ENCODE results near the gene CPB2.

The CPB2 gene

GRCh38 chr13:46136688-46137087, 31.9 kb upstream of the CPB2 start:
- Histone ChIP-seq H3K9ac (ENCODE audit: low read length) (no peak overlapping the region), H3K79me2 (ENCODE audit: low read length) (peaks cover 93% of the 10 kb centered on the region), H3K27ac (ENCODE audit: low read length) (peak overlapping the region; percentile 62), H3K27me3 (ENCODE audit: low read depth, low read length) (no peaks in the 10 kb centered on the region), H4K20me1 (ENCODE audit: insufficient read depth, low read length) (peaks cover 97% of the 10 kb centered on the region), H3K4me2 (ENCODE audit: low read length) (no peak overlapping the region), H3K4me3 (ENCODE audit: low read length) (no peak overlapping the region), H2AFZ (ENCODE audit: low read depth, low read length) (no peak overlapping the region), H3K36me3 (replicated peaks; ENCODE audit: low read depth, low read length) (peaks cover 84% of the 10 kb centered on the region), H3K4me1 (ENCODE audit: low read length) (peaks cover 66% of the 10 kb centered on the region), H3K9me3 (ENCODE audit: insufficient read depth, low read length) (no peaks in the 10 kb centered on the region)
- TF ChIP-seq EZH2phosphoT487 (IDR thresholded peaks at IDR 0.05; ENCODE audit: low read depth) = no peak
- TF ChIP-seq CTCF (IDR thresholded peaks at IDR 0.05; ENCODE audit: low read depth, low read length) = no peak

GRCh38 chr13:46134961-46135522, 30.2 kb upstream of the CPB2 start:
- Histone ChIP-seq H3K4me3 (ENCODE audit: low read length) (no peak overlapping the region), H3K4me2 (ENCODE audit: low read length) (peak overlapping the region; percentile 2; the same call in 1 of the 2 replicates), H2AFZ (ENCODE audit: low read depth, low read length) (no peak overlapping the region), H3K4me1 (ENCODE audit: low read length) (peaks cover 51% of the 10 kb centered on the region), H3K9ac (ENCODE audit: low read length) (no peak overlapping the region), H3K36me3 (replicated peaks; ENCODE audit: low read depth, low read length) (peaks cover 87% of the 10 kb centered on the region), H3K27ac (ENCODE audit: low read length) (peak overlapping the region; percentile 62), H4K20me1 (ENCODE audit: insufficient read depth, low read length) (peaks cover 97% of the 10 kb centered on the region), H3K79me2 (ENCODE audit: low read length) (peaks cover 91% of the 10 kb centered on the region), H3K9me3 (ENCODE audit: insufficient read depth, low read length) (no peaks in the 10 kb centered on the region), H3K27me3 (ENCODE audit: low read depth, low read length) (no peaks in the 10 kb centered on the region)
- TF ChIP-seq EZH2phosphoT487 (IDR thresholded peaks at IDR 0.05; ENCODE audit: low read depth) (no peak), CTCF (IDR thresholded peaks at IDR 0.05; ENCODE audit: low read depth, low read length) (no peak)

DNA sequence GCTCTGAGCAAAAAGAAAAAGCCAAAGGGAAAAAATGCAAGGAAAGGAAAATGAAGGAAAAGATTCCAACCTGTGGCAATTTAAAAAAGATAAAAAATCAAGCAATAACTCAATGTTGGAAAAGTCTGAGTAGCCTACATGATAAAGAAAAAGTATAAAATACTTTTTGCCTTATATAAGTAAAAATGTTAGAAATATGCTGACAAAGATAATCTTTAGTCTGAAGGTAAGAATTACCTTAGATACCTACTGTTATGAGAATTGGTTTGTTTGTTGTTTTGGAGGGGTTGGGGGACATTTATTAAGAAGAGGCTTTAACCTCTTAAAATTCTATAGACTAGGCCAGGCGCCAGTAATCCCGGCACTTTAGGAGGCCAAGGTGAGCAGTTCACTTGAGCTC, 29.7 kb upstream of the CPB2 start:
- Histone ChIP-seq H2AFZ (ENCODE audit: low read depth, low read length) (no peak overlapping the region), H3K36me3 (replicated peaks; ENCODE audit: low read depth, low read length) (peaks cover 88% of the 10 kb centered on the region), H3K27ac (ENCODE audit: low read length) (peak overlapping the region; percentile 62; the same call in 1 of the 2 replicates), H3K9me3 (ENCODE audit: insufficient read depth, low read length) (no peaks in the 10 kb centered on the region), H3K4me1 (ENCODE audit: low read length) (peaks cover 46% of the 10 kb centered on the region), H3K79me2 (ENCODE audit: low read length) (peaks cover 92% of the 10 kb centered on the region), H3K9ac (ENCODE audit: low read length) (no peak overlapping the region), H3K27me3 (ENCODE audit: low read depth, low read length) (no peaks in the 10 kb centered on the region), H3K4me3 (ENCODE audit: low read length) (no peak overlapping the region), H4K20me1 (ENCODE audit: insufficient read depth, low read length) (peaks cover 98% of the 10 kb centered on the region), H3K4me2 (ENCODE audit: low read length) (no peak overlapping the region)
- TF ChIP-seq EZH2phosphoT487 (IDR thresholded peaks at IDR 0.05; ENCODE audit: low read depth) (no peak), CTCF (IDR thresholded peaks at IDR 0.05; ENCODE audit: low read depth, low read length) (no peak)

DNA sequence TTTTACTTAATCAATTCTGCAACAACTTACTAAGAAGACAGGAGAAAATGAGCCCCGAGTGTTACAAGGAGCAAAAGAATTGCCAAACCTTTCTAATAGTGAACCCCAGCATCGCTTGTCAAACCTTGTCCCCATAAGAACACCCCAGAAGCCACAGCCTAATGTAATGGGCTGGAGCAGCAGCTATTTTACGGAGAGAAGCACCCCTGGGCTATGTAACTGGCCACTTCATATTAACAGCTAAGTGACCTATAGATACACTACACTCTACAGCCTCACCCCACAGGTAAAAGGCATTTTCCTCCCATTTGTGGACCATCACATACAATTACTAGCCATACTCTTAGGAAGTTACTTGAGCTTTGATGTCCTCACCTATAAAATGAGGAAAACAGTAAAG, 27.3 kb upstream of the CPB2 start:
- Histone ChIP-seq H3K79me2 (ENCODE audit: low read length) (peaks cover 73% of the 10 kb centered on the region), H3K4me2 (ENCODE audit: low read length) (no peak overlapping the region), H3K9me3 (ENCODE audit: insufficient read depth, low read length) (no peaks in the 10 kb centered on the region), H3K27ac (ENCODE audit: low read length) (no peak overlapping the region), H2AFZ (ENCODE audit: low read depth, low read length) (no peak overlapping the region), H3K4me3 (ENCODE audit: low read length) (no peak overlapping the region), H3K36me3 (replicated peaks; ENCODE audit: low read depth, low read length) (peaks cover 94% of the 10 kb centered on the region), H3K27me3 (ENCODE audit: low read depth, low read length) (no peaks in the 10 kb centered on the region), H4K20me1 (ENCODE audit: insufficient read depth, low read length) (peaks cover 91% of the 10 kb centered on the region), H3K4me1 (ENCODE audit: low read length) (peaks cover 22% of the 10 kb centered on the region), H3K9ac (ENCODE audit: low read length) (no peak overlapping the region)
- TF ChIP-seq CTCF (IDR thresholded peaks at IDR 0.05; ENCODE audit: low read depth, low read length) (no peak), EZH2phosphoT487 (IDR thresholded peaks at IDR 0.05; ENCODE audit: low read depth) (no peak)

Data from OCI-LY3 (cell line).